HG03457 (cell line): Measurements from ENCODE around the gene DUS2.
"Not testable (repeated sequence)": the region's sequence is repeated elsewhere in the genome, so short reads cannot be mapped to it uniquely, and the experiment has no call there.

Experiments
- ATAC-seq: cut with Tn5 transposase; IDR thresholded peaks from one replicate; pipeline ENCODE4 v1.9.1; 2021; ENCODE audit warnings: moderate number of reproducible peaks; ENCODE audit not compliant: unreplicated experiment

The DUS2 gene

GRCh38 chr16:67998231-67998778 is 24.8 kb upstream of the DUS2 start:
- ATAC-seq: not testable (repeated sequence)

- not testable (repeated sequence) for ATAC-seq
Observed at GRCh38 chr16:67998779-67999688, 24.1 kb upstream of the DUS2 start, which contains the start of gene DPEP2. TSS of gene DPEP2 (minus strand) at chr16:67999484. CDS start at chr16:67993212, 6,272 bp downstream.

GRCh38 chr16:67999985-68000384 is 23.1 kb upstream of the DUS2 start:
- ATAC-seq: no peak

- no peak for ATAC-seq
Observed at GRCh38 chr16:68000450-68000849, 22.6 kb upstream of the DUS2 start.

GRCh38 chr16:68003031-68003430 is 20.1 kb upstream of the DUS2 start:
- ATAC-seq: no peak

GRCh38 chr16:68005211-68005610 is 17.9 kb upstream of the DUS2 start:
- no peak for ATAC-seq

- no peak for ATAC-seq
Observed at GRCh38 chr16:68005786-68006286, 17.2 kb upstream of the DUS2 start.

GRCh38 chr16:68009157-68009735 is 13.8 kb upstream of the DUS2 start:
- ATAC-seq: no peak

GRCh38 chr16:68009872-68010271 is 13.2 kb upstream of the DUS2 start:
- ATAC-seq: not testable (repeated sequence)

GRCh38 chr16:68013440-68013839 is 9.6 kb upstream of the DUS2 start:
- no peak for ATAC-seq

- ATAC-seq: no peak
Observed at GRCh38 chr16:68015681-68016080, 7.4 kb upstream of the DUS2 start, which contains the start of gene DPEP2NB. TSS of gene DPEP2NB (minus strand) at chr16:68015911. CDS start at chr16:68015770, 141 bp downstream.

- no peak for ATAC-seq
Observed at GRCh38 chr16:68019167-68019680, 3.9 kb upstream of the DUS2 start.

GRCh38 chr16:68021490-68021889 is 1.6 kb upstream of the DUS2 start:
- ATAC-seq: no peak

GRCh38 chr16:68022278-68022727 is 781 bp upstream of the DUS2 start:
- ATAC-seq: peak; percentile 18

- no peak for ATAC-seq
Observed at GRCh38 chr16:68028996-68029395, 5.9 kb downstream of the DUS2 start.

- not testable (repeated sequence) for ATAC-seq
Observed at GRCh38 chr16:68030108-68030507, 7.0 kb downstream of the DUS2 start.

- no peak for ATAC-seq
Observed at GRCh38 chr16:68031951-68032350, 8.9 kb downstream of the DUS2 start.

GRCh38 chr16:68033101-68033500 is 10.0 kb downstream of the DUS2 start:
- ATAC-seq: no peak

- no peak for ATAC-seq
Observed at GRCh38 chr16:68035227-68035626, 12.1 kb downstream of the DUS2 start.

GRCh38 chr16:68037841-68038597 is 14.9 kb downstream of the DUS2 start:
- no peak for ATAC-seq
